Subcutaneous adipose tissue (tissue), 4 donors: Measurements from ENCODE around the gene DLX4. TPM values are rescaled to one million over a fixed set of nuclear protein-coding genes. Genes with fewer than 3 reads are reported as not detected.

Source experiments
- total RNA-seq, 4 donors: library from RNA; depleted of rRNA; stranded (reverse); fragments of >200 nt; gene quantifications; one replicate each; pipeline ENCODE4 v1.1.0, GENCODE V29; 2016
- TF ChIP-seq, protein P1 (sequence below): fragments of 450-650 bp; IDR thresholded peaks from one replicate; pipeline ENCODE4 v1.5.1; 2016; ENCODE audit warnings: low read depth, mild to moderate bottlenecking, control low read depth, antibody characterized with exemption, moderate library complexity

DLX4 gene
- total RNA-seq, 4 donors from 2014 or later, result 0.34 to 1.3 TPM; not detected in 2

DNA sequence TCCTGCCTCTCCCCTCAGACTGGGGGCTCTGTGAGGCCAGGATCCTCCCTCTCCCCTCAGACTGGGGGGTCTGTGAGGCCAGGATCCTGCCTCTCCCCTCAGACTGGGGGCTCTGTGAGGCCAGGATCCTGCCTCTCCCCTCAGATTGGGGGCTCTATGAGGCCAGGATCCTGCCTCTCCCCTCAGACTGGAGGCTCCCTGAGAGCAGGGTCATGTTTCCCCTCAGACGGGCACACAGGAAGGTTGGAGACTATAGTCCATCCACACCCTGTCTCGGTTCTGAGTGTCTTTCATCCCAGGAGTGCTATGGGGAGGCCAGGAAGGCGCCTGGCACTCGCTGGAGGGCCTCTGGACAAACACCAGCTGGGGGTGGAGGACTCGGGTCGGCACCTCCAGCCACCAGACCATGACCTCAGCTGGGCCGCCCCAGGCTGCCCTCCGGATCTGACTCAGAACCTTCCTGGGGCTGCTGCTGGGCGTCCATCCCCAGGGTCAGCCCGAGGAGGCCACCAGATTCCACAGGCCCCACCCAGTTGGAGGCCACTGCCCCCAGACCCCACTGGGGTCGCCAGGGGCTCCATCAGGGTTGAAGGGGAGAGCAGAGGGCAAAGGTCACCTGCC, 21.9 kb upstream of the DLX4 start:
- TF ChIP-seq, protein P1, sequence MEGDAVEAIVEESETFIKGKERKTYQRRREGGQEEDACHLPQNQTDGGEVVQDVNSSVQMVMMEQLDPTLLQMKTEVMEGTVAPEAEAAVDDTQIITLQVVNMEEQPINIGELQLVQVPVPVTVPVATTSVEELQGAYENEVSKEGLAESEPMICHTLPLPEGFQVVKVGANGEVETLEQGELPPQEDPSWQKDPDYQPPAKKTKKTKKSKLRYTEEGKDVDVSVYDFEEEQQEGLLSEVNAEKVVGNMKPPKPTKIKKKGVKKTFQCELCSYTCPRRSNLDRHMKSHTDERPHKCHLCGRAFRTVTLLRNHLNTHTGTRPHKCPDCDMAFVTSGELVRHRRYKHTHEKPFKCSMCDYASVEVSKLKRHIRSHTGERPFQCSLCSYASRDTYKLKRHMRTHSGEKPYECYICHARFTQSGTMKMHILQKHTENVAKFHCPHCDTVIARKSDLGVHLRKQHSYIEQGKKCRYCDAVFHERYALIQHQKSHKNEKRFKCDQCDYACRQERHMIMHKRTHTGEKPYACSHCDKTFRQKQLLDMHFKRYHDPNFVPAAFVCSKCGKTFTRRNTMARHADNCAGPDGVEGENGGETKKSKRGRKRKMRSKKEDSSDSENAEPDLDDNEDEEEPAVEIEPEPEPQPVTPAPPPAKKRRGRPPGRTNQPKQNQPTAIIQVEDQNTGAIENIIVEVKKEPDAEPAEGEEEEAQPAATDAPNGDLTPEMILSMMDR, result no peak

DNA sequence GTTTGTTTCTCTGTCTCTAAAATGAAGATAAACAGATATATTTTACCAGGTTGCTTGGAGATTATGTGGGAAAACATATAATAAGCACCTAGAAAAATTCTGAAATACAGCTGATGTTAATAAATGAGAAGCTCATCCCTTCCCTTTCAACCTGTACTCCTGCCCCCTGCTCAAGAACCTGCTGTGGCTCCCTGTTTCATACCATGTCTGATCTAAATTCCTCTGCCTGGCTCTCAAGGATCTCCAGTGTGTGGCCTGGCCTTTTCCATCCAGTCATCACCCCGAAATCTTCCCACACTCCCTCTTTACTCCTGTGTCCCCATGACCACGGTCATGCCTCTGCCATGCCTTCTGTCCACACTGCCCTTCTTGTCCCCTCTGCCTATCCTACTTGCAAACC, 19.4 kb upstream of the DLX4 start:
- TF ChIP-seq, protein P1, result no peak

- TF ChIP-seq, protein P1, result no peak
Observed at GRCh38 chr17:49951362-49952082, 17.5 kb upstream of the DLX4 start.

- TF ChIP-seq, protein P1, result no peak
Observed at GRCh38 chr17:49952209-49952911, 16.6 kb upstream of the DLX4 start.

- TF ChIP-seq, protein P1, result no peak
Observed at GRCh38 chr17:49952912-49953497, 16.0 kb upstream of the DLX4 start.

GRCh38 chr17:49955157-49955556, 13.8 kb upstream of the DLX4 start:
- TF ChIP-seq, protein P1, result no peak

DNA sequence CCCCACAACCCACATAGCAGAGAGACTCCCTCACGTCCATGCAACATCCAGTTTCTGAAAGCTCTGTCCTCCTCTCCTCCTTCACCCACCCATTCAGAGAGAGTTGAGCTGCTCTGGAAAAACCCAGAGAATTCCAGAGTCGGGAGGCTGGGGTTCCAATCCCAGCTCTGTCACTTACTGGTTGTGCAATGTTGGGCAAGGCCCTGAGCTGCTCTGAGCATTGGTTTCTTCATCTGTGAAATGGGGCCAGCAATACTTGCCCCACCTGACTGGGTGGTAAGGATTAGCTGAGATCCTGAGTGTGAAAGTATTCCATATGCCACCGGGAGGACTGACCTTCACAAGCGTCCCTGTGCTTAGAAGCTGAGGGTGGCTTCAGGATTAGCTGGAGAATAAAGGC, 12.2 kb upstream of the DLX4 start:
- TF ChIP-seq, protein P1, result no peak
